AG04450 (cell line): Measurements from ENCODE around the gene FGD5. TPM values are rescaled to one million over a fixed set of nuclear protein-coding genes. Genes with fewer than 3 reads are reported as not detected.

ENCODE experiments used
- CTCF ChIA-PET: fragments of 300-600, 350-600 bp; formaldehyde crosslinking; extraction: SDS; loops from one replicate; lab custom pipeline; 2022; ENCODE audit warnings: antibody characterized with exemption, inconsistent platforms; lab: Charles Lee
- POLR2A ChIA-PET: fragments of 350-600 bp; formaldehyde crosslinking; extraction: SDS; loops from one replicate; lab custom pipeline; 2021; ENCODE audit warnings: antibody characterized with exemption, inconsistent platforms; lab: Yijun Ruan, JAX
- DNase-seq: peaks from one replicate; pipeline ENCODE4 v3.0.0-alpha.2; 2011; ENCODE audit warnings: low read depth, low spot score
- H3K27ac ChIP-seq: one replicate; pipeline ENCODE4 v1.5.1; 2012; ENCODE audit warnings: low read depth, low read length, control low read depth
- H3K27me3 ChIP-seq: one replicate; pipeline ENCODE4 v1.6.0; 2012; ENCODE audit warnings: low read length; ENCODE audit not compliant: control insufficient read depth, insufficient read depth
- H3K4me3 ChIP-seq: 2 replicates; pipeline ENCODE4 v1.5.1; 2011; ENCODE audit warnings: mild to moderate bottlenecking, low read depth, low read length, control low read depth
- H3K9me3 ChIP-seq: 2 replicates; pipeline ENCODE4 v1.5.1; 2012; ENCODE audit warnings: low read length; ENCODE audit not compliant: control insufficient read depth, insufficient read depth
- CTCF ChIP-seq: IDR thresholded peaks from 2 replicates; pipeline ENCODE4 v1.5.1; 2011; ENCODE audit warnings: low read depth, low read length, control low read depth, inconsistent platforms
- polyA plus RNA-seq: library from polyadenylated mRNA; depleted of rRNA; stranded (reverse); fragments of >200 nt; gene quantifications from 2 replicates; pipeline ENCODE4 v1.2.3, GENCODE V29; 2011

The FGD5 gene
- polyA plus RNA-seq, 1 experiment, result not detected

GRCh38 chr3:14877469-14877868 is 58.7 kb downstream of the FGD5 start:
- no peak overlapping the region for H3K27ac ChIP-seq
- no peak for TF ChIP-seq CTCF
- H3K9me3 ChIP-seq, result no peaks in the 10 kb centered on the region
- no peak for DNase-seq
- peaks cover 4% of the 10 kb centered on the region for H3K27me3 ChIP-seq
- no peak overlapping the region for H3K4me3 ChIP-seq
- POLR2A ChIA-PET, result no interaction called here
- CTCF ChIA-PET, result no interaction called here

- Histone ChIP-seq H3K27ac (no peak overlapping the region), H3K4me3 (no peak overlapping the region), H3K9me3 (no peaks in the 10 kb centered on the region), H3K27me3 (peaks cover 2% of the 10 kb centered on the region)
- ChIA-PET CTCF (no interaction called here), POLR2A (no interaction called here)
- DNase-seq, result no peak
- TF ChIP-seq CTCF, result no peak
Observed at GRCh38 chr3:14879211-14879874, 60.6 kb downstream of the FGD5 start.

GRCh38 chr3:14880447-14881106 is 61.8 kb downstream of the FGD5 start:
- Histone ChIP-seq H3K27me3 (peaks cover 9% of the 10 kb centered on the region), H3K9me3 (no peaks in the 10 kb centered on the region), H3K4me3 (no peak overlapping the region), H3K27ac (no peak overlapping the region)
- DNase-seq, result no peak
- CTCF ChIA-PET, result no interaction called here
- no peak for TF ChIP-seq CTCF
- POLR2A ChIA-PET, result no interaction called here

GRCh38 chr3:14883226-14883625 is 64.5 kb downstream of the FGD5 start:
- DNase-seq, result no peak
- Histone ChIP-seq H3K27me3 (peaks cover 9% of the 10 kb centered on the region), H3K9me3 (no peaks in the 10 kb centered on the region), H3K4me3 (no peak overlapping the region), H3K27ac (no peak overlapping the region)
- POLR2A ChIA-PET, result interaction anchor here (0.7 kb wide), 1 partner anchor 271 kb away, joined by 3 read pairs; no protein-coding TSS in a partner anchor
- CTCF ChIA-PET, result no interaction called here
- no peak for TF ChIP-seq CTCF

- Histone ChIP-seq H3K27me3 (peaks cover 13% of the 10 kb centered on the region), H3K9me3 (no peaks in the 10 kb centered on the region), H3K4me3 (no peak overlapping the region), H3K27ac (no peak overlapping the region)
- no peak for TF ChIP-seq CTCF
- POLR2A ChIA-PET, result no interaction called here
- DNase-seq, result no peak
- CTCF ChIA-PET, result no interaction called here
Observed at GRCh38 chr3:14884665-14885064, 65.9 kb downstream of the FGD5 start.
